ENCODE data around the gene TMEM11. TPM values are rescaled to one million over a fixed set of nuclear protein-coding genes. Genes with fewer than 3 reads are reported as not detected.

Gene TMEM11
- total and polyA plus RNA-seq, 2 of the 8 experiments (the other 6 are each of a cell fraction or from before 2014, with no cell fraction given): 33.3 to 90.4 TPM

DNA sequence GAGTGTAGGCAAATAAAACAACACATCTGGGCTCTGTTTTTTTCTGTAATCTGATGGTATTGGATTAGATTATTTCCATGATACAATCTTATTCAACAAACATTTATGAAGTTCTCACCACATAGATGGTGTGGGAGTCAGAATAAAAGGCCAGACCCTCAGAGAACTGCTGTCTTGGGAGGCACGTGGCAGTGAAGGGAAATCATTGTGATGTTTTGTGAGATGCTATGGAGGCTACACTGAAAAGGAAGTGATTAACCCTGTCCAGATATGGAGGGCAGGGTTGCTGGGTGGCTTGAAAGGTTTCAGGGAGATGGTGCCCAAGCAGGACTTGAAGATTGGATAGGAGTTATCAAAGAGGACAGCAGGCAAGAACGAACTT, 51.6 kb downstream of the TMEM11 start (continued):
- no peak for TF ChIP-seq RBBP5 (IDR thresholded peaks at IDR 0.05; ENCODE audit: borderline replicate concordance, low read depth, low read length)

Data from H1 (cell line).